Midbrain (tissue), 1 donor: ENCODE data around the gene PTPN3.

Source experiments
- DNase-seq: peaks from one replicate; lab custom pipeline; 2025; lab: John Stamatoyannopoulos, UW

Gene PTPN3

GRCh38 chr9:109506097-109506712, 8.1 kb upstream of the PTPN3 start:
- no peak for DNase-seq

GRCh38 chr9:109504689-109505088, 6.6 kb upstream of the PTPN3 start:
- DNase-seq, result no peak

DNA sequence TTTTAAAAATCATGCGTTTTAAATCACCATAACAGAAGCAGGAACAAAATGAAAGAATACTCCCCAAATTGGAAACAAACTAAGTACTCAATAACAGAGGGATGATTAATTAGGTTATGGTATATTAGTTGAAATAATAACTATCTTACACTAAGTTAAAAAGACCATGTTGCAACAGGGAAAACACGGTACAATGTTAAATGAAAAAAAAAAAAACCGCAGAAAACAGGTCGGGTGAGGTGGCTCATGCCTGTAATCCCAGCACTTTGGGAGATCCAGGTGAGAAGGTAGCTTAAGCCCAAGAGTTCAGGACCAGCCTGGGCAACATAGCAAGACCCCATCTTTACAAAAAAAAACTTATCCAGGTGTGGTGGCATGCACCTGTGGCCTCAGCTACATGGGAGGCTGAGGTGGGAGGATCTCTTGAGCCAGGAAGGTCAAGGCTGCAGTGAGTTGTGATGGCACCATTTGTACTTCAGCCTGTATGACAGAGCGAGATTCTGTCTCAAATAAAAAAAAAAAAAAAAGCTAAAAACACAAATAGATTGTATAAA, 2.4 kb upstream of the PTPN3 start:
- DNase-seq, result no peak

GRCh38 chr9:109499631-109500410, 1.7 kb upstream of the PTPN3 start:
- no peak for DNase-seq

GRCh38 chr9:109499093-109499630, 1.1 kb upstream of the PTPN3 start:
- DNase-seq, result no peak

DNA sequence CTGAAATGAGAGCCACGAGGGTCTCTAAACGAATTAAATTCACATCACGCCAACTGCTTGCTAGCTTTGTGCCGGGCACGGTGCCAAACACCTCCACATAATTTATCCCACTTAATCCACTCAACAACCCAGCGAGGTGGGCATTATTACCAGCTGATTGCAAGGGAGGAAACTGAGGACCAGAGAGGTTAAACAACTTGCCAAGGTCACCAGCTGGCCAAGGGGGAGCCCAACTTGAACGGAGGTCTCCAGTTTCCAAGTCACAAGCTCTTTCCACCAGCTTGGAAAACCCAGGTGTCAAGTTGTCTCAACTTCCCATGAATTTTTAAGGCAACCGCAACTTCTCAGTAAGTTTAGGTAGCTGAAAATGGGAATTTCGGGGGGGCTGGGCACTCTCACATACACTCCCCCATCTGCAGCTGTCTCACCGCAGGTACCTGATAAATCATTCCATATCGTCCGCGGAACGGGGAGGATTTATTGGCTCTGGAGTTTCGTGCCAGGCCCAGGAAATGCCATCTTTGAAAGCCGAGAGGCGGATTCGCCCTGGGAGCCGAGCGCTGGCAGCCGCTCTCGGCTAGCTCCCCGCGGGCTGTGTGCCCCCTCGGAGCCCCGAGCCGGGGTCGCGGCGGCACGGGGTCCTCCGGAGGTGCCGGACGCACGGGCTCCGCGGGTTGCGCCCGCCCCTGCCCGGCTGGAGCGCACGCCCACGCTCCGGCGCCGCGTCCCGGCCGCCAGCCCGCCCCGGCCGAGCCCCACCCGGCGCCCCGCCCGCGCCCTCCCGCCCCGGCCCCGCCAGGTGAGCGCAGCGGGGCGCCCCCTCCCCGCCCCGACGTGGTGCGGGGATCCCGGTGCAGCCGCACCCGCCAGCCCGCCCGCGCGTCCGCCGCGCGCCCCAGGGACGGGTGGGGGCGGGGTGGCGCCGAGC, 617 bp downstream of the PTPN3 start:
- DNase-seq, result no peak

GRCh38 chr9:109496841-109497225, 1.3 kb downstream of the PTPN3 start:
- DNase-seq, result no peak

- DNase-seq, result no peak
Measured at GRCh38 chr9:109496218-109496617, 1.9 kb downstream of the PTPN3 start.

- DNase-seq, result no peak
Measured at GRCh38 chr9:109493648-109494047, 4.5 kb downstream of the PTPN3 start.

- DNase-seq, result no peak
Measured at GRCh38 chr9:109491590-109491989, 6.5 kb downstream of the PTPN3 start.

- DNase-seq, result no peak
Measured at GRCh38 chr9:109488791-109489492, 9.2 kb downstream of the PTPN3 start.

GRCh38 chr9:109488351-109488750, 9.8 kb downstream of the PTPN3 start:
- no peak for DNase-seq

DNA sequence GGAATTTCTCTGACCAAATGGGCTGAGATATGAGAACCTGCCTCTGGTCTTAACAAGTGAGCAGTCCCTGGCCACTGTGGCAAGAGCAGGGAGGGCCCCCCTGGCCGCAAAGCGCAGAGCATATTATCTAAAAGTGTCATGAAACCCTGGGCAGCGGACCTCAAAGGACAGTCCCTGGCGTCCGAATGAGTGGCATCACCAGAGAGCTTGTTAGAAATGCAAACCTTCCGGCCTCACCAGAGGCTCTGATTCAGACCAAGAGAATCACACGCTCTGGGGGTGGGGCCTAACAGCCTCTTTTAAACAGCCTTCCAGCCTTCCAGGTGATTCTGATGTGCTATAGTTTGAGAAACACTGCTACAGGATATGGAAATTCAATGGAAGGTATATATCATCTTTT, 10.9 kb downstream of the PTPN3 start:
- DNase-seq, result no peak

DNA sequence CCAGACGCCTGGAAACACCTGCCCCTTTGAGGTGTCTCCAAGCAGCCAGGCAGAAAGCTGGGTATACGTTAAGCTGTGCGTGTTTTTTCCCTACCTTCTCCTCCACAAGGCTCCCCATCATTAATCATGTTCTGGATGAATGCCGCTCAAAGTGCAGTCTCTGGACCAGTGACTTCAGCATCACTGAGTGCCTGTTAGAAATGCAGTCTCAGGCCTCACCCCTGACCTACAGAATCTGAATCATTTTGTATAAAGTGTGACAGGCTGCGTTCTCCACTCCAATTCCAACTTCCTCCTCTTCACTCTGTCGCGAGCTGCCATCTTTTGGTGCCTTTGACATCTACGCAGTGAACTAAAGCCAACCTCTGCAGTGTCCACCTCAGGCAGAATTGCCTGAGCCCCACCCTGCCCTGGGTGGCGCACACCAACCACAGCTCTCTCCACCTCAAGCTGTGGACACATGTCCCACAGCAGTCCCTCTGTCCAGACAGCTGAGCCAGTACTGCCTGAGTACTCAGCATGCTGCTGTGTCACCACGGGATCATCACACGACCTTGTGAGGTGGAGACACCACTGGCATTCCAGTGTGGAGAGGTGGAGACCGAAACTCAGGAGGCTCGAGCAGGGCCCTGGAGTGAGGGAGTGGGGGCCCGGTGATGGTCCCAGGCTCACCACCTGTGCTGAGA, 14.2 kb downstream of the PTPN3 start:
- no peak for DNase-seq

GRCh38 chr9:109482391-109482916, 15.7 kb downstream of the PTPN3 start:
- DNase-seq, result no peak

GRCh38 chr9:109481856-109482255, 16.3 kb downstream of the PTPN3 start:
- DNase-seq, result no peak

- DNase-seq, result no peak
Measured at GRCh38 chr9:109479822-109480221, 18.3 kb downstream of the PTPN3 start.

- DNase-seq, result no peak
Measured at GRCh38 chr9:109478665-109479380, 19.3 kb downstream of the PTPN3 start.

DNA sequence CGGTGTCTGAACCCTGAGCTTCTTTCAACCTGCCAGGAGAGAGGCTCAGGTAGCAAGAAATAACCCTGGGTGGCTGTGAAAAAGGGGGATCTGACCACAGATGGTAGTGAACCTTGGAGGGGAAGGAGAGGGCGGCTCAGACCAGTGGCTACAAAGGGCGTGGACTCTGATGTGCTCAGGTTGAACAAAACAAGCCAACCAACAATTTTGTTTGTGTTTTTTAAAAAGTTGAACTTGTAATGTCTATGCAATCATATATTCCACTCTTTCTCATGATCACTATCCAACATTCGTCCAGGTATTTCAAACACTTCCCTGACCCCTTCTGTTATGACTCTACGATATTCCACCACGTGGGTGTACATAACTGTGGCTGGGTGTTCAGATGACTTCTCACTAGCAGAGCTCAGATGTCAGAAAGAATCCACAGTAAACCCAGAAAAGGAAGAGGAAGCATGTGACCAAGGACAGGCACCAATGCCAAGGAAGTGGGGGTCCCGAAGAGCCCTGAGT, 20.0 kb downstream of the PTPN3 start:
- DNase-seq, result no peak
